Anterior cingulate cortex (tissue), 58 donors: ENCODE data around the gene CD58.
A peak's percentile ranks its signal among the peaks of the same experiment; 100 is the strongest.
"Not testable (repeated sequence)": the region's sequence is repeated elsewhere in the genome, so short reads cannot be mapped to it uniquely, and the experiment has no call there.

Experiments used
- DNase-seq, 58 donors: peaks; one replicate each; lab custom pipeline; 2025; lab: John Stamatoyannopoulos, UW

Gene CD58

DNA sequence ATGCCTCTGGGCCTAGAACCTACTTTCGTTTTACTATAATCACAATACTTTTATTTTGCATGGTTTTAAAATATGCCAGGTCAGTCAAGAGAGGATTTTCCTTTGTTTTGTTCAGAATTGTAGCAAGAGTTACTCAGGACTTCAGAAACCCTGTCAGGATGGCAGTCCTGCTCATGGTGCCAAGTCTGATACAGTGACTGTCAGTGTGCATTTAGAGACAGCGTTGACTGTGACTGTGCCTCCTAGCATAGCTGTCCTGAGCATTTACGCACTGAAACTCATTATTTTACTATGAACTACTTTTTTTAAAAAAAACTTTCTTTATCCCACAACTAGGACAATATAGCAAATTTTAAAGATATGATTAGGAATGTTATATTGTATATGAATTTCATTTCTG is 23.2 kb upstream of the CD58 start:
- DNase-seq, result not testable (repeated sequence)

DNA sequence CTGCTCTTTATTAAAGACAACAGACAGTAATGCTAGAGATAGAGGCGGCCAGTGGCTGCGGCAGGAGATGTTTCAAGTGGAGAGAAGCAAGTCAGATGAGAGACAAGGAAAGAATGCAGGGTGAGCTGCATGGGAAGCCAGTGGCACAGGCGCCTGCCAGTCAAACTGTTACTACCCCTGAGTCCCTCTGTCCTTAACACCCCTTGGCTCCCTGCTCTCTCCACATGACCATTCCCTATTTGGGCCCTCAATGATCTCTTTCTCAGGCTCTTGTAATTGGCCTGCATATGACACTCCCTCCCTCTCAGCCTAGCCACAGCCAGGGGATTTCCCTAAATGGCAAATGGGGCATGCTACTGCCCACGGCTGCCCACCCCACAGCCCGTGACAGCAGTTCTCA is 22.6 kb upstream of the CD58 start:
- DNase-seq, result not testable (repeated sequence)

DNA sequence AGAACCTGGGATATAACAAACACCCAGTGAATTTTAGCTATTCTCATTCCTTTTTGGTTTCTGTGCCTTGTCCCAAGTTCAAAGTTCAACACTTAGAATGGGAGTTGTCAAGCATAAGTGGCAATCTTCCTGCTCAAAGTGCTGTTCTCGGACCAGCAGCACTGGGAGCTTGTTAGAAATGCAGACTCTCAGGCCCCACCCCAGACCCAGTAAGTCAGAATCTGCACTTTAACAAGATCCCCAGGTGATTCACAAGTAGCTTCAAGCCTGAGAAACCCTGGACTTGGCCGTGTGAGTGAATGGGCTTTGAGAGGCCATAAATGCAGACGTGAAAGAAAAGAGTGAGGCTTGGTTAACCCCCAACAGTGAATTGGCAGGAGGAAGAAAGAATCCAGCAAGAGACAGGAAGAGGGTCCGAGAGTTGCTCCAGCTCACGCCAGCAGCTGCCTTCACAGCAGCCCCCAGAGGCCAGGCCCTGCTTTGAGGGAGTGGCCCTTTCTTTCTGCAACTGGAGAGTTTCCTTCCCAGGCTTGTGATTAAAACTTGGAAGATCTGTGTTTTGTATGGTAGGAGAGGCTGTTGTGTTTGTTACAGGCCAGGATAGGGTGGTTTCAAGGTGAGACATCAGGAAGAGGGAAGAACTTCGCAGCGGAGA is 21.3 kb upstream of the CD58 start:
- DNase-seq, result not testable (repeated sequence)

DNA sequence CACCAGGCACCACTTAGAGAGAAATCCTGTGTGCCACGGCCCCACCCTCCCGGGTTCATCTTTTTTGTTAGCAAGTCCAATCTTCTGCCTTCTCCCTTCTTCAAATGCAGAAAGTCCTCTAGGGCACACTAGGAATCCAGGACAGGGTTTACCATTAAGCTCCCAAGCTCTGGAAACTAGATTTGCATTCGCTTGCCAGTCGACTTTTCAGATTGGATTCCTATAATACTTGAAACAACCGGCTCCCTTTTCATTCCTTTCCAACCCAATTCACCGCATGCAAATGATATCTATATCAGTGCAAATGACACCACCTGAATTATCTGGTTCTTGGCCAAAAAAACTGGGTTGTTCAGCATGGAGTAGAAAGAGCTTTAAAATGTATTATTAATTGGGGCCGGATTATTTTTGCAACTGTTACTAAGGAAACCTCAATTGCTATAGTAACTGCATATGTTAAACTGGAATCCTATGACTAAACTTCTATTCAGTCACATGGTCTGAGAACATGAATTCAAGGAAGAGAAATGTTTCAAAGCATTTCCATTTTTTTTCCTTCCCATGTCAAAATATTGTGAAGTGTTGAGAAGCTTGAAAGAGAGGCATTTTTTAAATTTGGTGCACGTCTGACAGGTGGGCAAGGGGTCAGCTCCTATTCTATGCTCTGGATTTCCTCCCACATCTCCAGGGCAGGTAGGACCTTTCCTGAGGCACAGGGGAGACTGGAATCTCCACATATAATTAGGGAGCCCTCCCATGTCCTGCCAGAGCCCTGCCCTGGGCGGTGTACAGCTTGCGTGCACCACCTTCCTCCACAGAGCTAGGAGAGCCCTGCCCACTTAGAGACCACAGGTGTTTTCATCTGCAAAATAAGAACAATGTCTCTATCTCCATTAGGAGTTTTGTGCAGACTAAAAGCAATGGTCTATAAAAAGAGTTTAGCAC is 20.5 kb upstream of the CD58 start:
- DNase-seq, result not testable (repeated sequence)

DNA sequence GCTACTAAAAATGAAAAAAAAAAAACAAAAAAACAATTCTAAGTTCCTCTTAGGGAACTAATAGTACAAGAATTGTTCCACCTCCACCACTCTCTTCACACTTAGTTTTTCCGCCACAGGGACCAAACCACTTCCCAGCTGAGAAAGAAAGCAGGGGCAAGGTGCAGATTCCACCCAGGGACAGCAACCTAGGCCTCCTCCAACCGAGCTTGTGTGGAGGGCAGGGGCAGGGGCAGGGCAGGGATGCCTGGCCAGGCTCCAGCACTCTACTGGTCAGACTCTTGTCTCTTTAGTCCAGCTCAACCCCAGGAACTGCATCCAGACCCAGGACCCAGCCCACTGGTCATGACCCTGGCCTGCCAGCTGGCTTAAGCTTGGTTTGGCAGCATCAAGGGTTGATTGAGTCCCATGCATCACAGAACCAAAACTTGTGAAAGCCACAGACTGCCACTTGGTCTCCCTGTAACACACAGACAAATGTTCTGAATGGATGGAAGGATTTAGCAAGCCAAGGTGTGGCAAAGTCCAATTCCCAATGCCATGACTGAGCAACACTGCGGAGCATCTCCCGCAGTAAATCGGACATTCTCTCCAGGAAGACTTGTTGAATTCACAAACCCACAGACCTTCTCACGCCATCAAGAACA is 19.7 kb upstream of the CD58 start:
- DNase-seq, result not testable (repeated sequence)

DNA sequence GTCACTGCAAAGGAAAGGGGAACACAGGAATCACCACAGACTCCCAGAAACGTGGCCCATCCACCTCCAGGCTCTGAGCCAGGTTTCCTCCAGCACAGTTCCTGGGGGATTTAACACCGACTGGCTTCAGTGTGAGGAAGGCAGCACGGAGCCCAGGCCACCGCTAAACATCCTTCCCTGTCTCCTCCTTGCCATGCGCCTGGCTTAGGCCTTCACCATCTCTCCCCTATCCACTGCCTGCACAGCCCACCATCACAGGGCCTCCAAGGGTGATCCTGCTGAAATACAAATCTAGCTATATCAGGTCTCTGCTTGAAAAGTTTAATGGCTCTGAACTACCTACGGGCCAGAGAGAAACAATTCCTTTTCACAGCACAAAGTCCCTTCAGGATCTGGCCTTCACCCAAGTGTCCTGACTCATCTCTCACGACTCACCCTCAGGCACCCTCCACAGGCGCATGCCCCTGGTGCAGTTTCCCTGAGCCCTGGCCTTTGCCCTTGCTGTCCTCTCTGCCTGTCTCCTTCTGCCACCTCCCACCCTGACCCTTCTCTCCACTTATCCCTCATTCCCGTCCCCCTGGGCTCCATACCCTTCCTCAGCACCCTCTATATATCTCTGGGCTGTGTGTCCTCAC is 18.4 kb upstream of the CD58 start:
- DNase-seq, result not testable (repeated sequence)

DNA sequence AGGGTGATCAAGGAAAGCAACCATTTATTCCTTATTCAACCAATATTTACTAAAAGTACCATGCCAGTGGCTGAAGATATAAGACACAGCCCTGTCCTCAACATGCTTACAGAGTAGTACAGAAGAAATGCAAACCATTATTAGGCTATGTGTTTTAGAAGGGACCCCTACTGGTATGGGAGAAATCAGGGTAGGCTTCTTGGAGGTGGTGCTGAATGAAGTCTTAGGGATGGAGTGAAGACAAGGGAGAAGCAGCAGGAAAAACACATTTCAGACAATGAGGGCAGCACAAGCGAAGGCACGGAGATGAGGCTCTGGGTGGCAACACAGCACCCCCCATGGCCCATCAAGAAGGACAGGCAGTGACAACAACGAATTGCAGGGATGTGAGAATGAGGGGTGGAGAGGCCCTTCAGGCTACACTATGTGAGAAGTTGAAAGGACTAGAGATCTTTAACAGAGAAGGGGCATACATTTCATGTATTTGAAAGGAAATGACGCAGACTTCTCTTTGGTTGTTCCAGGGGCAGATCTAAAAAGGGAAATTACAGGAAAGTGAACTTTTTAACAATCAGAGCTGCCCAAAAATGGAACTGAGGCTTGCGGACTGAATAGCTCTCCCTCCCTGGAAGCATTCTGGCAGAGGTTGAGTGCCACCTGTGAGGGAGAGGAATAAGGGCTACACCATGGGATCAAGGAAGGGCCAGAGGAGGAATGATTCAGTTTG is 16.8 kb upstream of the CD58 start:
- DNase-seq, result no peak

DNA sequence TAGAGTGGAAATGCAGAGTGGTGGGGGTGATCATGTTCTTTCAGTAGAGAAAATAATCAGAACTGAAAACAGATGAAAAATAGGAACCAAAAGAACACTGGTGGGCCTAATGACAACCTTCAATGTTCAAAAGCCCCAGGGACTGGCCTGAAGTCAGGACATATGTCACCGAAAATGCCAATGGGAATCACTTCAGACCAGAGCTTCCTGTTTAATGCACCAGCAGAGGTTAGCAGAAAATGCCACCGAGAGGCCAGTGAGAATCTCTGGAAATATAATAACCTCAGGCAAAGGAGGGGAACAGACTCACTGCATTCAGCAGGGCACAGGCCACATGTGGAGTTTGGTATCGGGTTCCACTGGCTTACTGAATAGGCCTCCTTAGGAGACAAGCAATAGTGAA is 15.9 kb upstream of the CD58 start:
- no peak for DNase-seq

DNA sequence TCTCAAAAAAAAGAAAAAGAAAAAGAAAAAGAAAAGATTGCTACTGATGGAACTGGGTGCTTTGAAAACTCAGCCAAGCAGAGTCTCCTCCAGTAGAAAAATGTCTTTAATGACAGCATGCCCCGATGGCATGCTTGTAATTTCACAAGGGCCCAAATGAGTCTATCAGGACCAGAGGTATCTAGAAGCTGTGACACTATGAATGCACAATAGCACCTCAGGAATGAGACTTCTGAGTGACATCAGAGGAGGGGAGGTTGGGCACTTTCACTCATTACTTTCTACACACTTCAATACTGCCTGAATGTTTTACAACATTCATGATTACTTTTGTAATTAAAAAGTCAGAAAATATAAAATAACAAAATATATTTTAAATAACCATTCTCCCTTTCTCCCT is 15.1 kb upstream of the CD58 start:
- no peak for DNase-seq

DNA sequence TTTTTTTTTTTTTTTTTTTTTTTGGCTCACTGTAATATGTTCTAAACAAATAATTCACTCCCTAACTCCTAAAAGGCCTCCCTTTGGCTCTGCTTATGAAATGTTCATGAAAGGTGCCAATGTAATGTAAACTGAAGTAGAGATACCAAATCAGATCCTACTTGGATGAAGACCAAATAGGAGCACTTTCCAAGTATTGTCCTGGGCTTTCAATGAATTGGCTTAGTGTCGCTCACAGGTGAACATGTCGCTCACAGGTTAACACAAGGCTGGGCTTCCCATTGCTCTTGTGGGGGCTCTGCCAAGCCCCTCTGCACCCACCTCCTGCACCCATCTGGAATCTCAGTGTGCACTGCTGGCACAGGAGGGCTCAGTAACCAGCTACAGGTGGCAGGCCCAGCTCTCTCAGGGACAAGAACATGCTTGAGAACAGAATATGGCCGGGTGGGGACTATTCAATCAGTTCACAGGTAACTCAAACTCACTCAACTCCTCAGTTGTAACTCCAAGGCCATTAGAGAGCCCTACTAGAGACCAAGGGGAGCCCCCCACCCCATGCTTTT is 10.6 kb upstream of the CD58 start:
- DNase-seq, result no peak

DNA sequence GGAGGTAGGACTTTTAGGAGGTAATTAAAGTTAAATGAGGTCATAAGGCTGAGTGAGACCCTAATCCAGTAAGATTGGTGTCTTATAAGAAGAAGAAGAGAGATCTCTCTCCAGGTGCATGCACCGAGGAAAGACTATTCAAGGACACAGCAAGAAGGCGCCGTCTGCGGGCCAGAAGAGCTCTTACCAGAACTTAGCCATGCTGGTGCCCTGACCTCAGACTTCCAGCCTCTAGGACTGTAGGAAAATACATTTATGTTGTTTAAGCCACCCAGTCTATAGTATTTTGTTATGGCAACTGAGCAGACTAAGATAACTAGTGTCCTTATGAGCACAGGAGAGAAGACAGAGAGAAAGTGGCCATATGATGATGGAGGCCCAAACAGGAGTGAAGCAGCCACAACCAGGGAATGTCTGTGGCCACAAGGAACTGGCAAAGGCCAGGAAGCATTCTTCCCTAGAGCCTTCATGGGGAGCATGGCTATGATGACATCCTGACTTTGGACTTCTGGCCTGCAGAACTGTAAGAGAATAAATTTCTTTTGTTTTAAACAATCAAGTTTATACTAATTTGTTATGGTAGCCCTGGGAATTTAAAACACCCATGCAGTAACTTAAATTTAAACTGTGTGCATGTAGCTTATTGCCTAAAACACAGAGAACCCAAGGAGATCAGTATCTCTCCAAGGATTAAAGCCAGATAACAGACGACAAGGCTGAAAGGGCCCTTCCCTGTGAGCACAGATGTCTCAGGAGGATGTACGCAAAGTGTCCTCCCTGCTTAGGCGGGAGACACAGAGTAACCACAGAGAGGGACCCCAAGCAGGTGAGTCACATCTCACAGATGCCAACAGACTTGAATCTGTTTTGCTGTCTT is 9.9 kb upstream of the CD58 start:
- DNase-seq, result no peak

DNA sequence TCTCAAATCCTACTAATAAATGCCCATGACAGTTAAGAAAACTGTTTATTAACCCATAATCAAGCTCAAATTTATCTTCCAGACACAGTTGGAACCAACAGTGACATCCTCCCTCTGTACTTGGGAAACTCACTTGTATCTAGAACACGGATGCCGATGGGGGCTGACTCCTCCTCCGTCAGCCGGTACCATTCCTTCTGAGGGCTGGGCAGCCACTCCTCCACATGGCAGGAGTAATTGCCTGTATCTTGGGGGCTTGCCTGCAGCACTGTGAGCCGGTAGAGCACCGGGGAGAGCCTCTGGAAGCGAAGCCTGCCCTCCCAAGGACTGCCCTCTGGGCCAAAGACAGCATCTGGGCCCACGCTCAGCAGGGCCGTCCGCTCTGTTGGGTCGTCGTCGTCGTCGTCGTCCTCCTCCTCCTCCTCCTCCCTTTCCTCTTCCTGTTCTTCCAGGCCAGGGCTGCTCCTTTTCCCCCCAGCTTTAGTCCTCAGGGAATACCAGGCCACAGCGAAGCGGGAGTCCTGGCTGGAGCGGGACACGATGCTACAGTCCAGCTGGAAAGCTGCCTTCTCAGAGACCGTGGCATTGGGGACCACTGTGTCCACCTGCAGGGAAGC is 8.5 kb upstream of the CD58 start:
- DNase-seq, result no peak

DNA sequence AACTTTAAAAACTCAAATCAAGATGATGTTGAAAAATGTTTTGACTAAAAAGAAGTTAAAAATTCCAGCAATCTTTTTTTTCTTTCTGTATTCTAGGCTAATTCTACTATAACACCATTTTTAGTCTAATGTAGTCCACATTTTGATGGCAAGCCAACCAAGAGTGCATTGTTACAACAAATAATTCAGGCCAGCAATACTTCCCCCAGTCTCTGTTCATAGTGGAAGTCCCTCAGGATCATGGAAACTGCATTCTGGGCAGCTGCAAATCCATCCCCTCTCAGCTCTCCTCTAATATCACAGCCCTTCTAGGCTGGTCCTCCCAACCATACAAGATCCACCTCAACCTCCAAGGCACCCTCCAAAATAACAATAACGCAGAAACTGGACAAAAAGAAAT is 7.8 kb upstream of the CD58 start:
- DNase-seq, result no peak

DNA sequence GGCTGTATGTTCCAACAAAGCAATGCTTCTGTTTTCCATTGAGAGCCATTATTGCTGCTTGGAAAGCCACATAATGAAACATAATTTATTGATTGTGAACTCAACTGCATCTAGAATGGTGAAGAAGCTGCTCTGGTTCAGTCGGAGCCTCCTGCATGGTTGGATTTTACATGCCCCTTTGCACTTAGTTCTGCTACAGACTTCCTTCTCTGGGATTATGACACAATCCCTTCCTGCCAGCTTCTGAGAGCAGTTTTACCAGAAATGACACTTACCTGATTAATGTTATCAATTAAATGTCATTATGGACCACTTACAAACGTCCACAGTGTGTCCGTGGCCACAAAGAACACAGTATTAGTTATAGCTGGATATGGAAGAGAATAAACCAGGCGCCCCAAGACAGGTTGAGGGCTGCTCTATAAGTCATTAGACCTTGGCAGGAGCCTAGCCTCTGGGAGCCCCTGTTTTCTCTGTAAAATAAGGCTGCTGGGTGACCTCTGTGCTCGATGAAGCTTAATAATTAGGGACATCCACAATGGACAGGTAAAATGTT is 7.0 kb upstream of the CD58 start:
- no peak for DNase-seq

DNA sequence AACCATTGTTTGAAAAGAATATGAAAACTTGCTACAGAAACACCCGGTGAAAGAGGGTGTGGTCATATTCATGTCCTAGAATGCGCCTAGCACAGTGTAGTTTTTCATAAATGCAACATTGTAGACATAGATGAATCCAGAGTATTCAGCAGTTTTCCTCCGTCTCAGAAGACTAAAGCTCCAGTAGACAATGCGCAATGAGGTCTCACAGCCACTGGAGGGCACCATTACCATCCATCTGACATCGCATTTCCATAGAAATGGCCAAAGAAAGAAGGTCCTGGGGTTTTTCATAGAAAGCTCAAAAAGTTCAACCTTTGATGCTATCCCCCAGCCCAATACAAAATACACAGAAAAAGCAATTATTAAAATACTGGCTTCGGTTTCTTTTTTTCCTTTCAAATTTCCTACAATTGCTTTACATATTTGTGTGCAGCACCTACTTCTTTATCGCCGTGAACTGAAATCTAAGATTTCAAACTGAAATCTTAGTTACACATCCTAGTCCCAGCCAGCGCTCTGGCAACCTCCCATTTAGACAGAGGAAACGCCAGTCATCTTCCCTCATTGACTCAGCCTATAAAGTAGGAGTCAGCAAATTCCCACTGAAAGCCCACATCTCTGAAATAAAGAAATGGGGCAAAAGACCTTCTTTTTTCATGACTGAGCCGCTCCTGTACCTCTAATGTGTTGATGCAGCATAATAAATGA is 3.9 kb upstream of the CD58 start:
- DNase-seq, result peak in 47 of 58 donors; percentile 4 to 74 (median 32)

DNA sequence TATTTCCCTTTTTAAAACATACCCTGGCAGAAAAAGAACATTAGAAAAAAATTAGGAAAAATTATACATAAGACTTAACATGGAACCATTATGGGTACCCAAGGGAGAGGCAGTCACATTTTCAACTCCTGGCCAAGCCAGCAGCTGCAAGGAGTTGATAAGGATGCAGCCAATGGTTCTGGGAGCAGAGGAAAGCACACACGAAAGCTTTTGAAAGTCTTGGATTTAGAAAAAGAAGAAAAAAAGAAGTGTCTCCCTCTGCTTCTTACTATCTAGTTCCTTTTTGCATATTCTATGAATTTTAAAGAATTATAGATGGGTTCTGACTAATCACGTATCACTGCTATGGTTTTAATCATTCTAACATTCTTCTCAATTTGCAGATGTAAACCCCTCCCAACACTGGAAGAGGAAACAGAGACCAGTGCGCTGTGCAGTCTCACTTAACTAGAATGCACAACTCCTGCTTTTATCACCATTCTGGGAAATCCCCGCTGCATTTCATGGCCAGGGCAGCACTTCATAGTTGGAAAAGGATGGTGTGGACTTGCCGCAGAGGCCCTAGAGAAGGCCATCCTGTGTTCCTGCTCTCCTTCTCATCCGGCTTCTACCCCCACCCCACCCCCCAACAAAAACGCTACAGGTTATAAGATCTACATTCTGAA is 2.7 kb upstream of the CD58 start:
- DNase-seq, result no peak
